CD4-positive, CD25-positive, alpha-beta regulatory T cell (primary cell): ENCODE data around the gene EXOC3. TPM values are rescaled to one million over a fixed set of nuclear protein-coding genes. Genes with fewer than 3 reads are reported as not detected.
A peak's percentile ranks its signal among the peaks of the same experiment; 100 is the strongest.

Experiments used
- ATAC-seq, 2 donors: fragments of 150-1000 bp; cut with Tn5 transposase; one replicate each; pipeline ENCODE4 v1.10.0; 2021; ENCODE audit warnings: low read depth in 2 of 2, moderate number of reproducible peaks in 2 of 2, moderate library complexity in 1 of 2
- DNase-seq, 3 donors: peaks; one replicate each; pipeline versions ENCODE4 v3.0.0 to v3.0.0-alpha.2; 2012 to 2022; ENCODE audit warnings: mixed read lengths in 1 of 3
- H3K27ac ChIP-seq: one replicate; pipeline ENCODE4 v1.7.0; 2013; ENCODE audit warnings: mild to moderate bottlenecking, low read length; ENCODE audit not compliant: insufficient read depth, poor library complexity, severe bottlenecking
- H3K27me3 ChIP-seq: one replicate; pipeline ENCODE4 v1.7.0; 2013; ENCODE audit warnings: low read length; ENCODE audit not compliant: control insufficient read depth, insufficient read depth
- H3K36me3 ChIP-seq: one replicate; pipeline ENCODE4 v1.7.0; 2013; ENCODE audit warnings: mild to moderate bottlenecking, low read length, moderate library complexity; ENCODE audit not compliant: control insufficient read depth, insufficient read depth
- H3K4me1 ChIP-seq: 2 replicates; pipeline ENCODE4 v1.7.0; 2013; ENCODE audit warnings: mild to moderate bottlenecking, low read length; ENCODE audit not compliant: insufficient read depth, control insufficient read depth, poor library complexity, severe bottlenecking
- H3K4me3 ChIP-seq: one replicate; pipeline ENCODE4 v1.7.0; 2013; ENCODE audit warnings: low read depth, mild to moderate bottlenecking, low read length, moderate library complexity
- H3K9me3 ChIP-seq, 2 experiments: 1 replicate in 1 of 2; 2 replicates in 1 of 2; pipeline ENCODE4 v1.7.0; 2013; ENCODE audit warnings: low read length in 2 of 2, mild to moderate bottlenecking in 1 of 2, moderate library complexity in 1 of 2; ENCODE audit not compliant: control insufficient read depth in 2 of 2
- H3K27ac Mint-ChIP-seq, 3 donors: one replicate each; pipeline ENCODE4 v1.8.0; 2020 to 2022; ENCODE audit warnings: mild to moderate bottlenecking in 3 of 3, mixed read lengths in 3 of 3, moderate library complexity in 2 of 3
- H3K27me3 Mint-ChIP-seq: one replicate; pipeline ENCODE4 v1.8.0; 2022; ENCODE audit warnings: mild to moderate bottlenecking, mixed read lengths
- H3K36me3 Mint-ChIP-seq: one replicate; pipeline ENCODE4 v1.8.0; 2020; ENCODE audit warnings: mixed read lengths
- H3K4me1 Mint-ChIP-seq, 4 donors: one replicate each; pipeline ENCODE4 v1.8.0; 2020 to 2022; ENCODE audit warnings: mixed read lengths in 4 of 4, mild to moderate bottlenecking in 1 of 4
- H3K4me3 Mint-ChIP-seq, 4 donors: one replicate each; pipeline ENCODE4 v1.8.0; 2020 to 2022; ENCODE audit warnings: mild to moderate bottlenecking in 4 of 4, mixed read lengths in 4 of 4, moderate library complexity in 3 of 4
- H3K9me3 Mint-ChIP-seq, 7 donors: one replicate each; pipeline ENCODE4 v1.8.0; 2020 to 2022; ENCODE audit warnings: mixed read lengths in 7 of 7, mild to moderate bottlenecking in 3 of 7, moderate library complexity in 2 of 7
- polyA plus RNA-seq, 4 donors: library from polyadenylated mRNA; unstranded; fragments of 300-500 nt; fragmentation: Illumina TruSeq; gene quantifications; one replicate each; pipeline ENCODE4 v1.2.3, GENCODE V29; 2021
- total RNA-seq: library from RNA; stranded (reverse); gene quantifications from one replicate; pipeline ENCODE4 v1.2.3, GENCODE V29; 2022

EXOC3 gene
- total and polyA plus RNA-seq, 5 donors from 2014 or later, result 23.3 to 95.4 (median 37.0) TPM

GRCh38 chr5:425714-426113 is 17.3 kb upstream of the EXOC3 start:
- no peaks in the 10 kb centered on the region for H3K9me3 ChIP-seq
- Mint-ChIP-seq H3K4me1 (no peaks in the 10 kb centered on the region), H3K9me3 (no peaks in the 10 kb centered on the region), H3K36me3 (no peaks in the 10 kb centered on the region), H3K4me3 (no peak overlapping the region), H3K27ac (no peak overlapping the region), H3K27me3 (no peaks in the 10 kb centered on the region)
- no peaks in the 10 kb centered on the region for H3K27me3 ChIP-seq
- H3K4me1 ChIP-seq, result no peaks in the 10 kb centered on the region
- H3K4me3 ChIP-seq, result no peak overlapping the region
- ATAC-seq, result no peak
- DNase-seq, result peak in 1 of 3 donors; percentile 41
- no peaks in the 10 kb centered on the region for H3K36me3 ChIP-seq
- no peak overlapping the region for H3K27ac ChIP-seq

- Histone ChIP-seq H3K27ac (no peak overlapping the region), H3K9me3 (no peaks in the 10 kb centered on the region), H3K4me3 (no peak overlapping the region), H3K27me3 (no peaks in the 10 kb centered on the region), H3K4me1 (no peaks in the 10 kb centered on the region), H3K36me3 (no peaks in the 10 kb centered on the region)
- DNase-seq (no peak), ATAC-seq (no peak)
- no peaks in the 10 kb centered on the region for H3K27me3 Mint-ChIP-seq
- no peaks in the 10 kb centered on the region for H3K36me3 Mint-ChIP-seq
- no peak overlapping the region for H3K4me3 Mint-ChIP-seq
- no peaks in the 10 kb centered on the region for H3K9me3 Mint-ChIP-seq
- no peaks in the 10 kb centered on the region for H3K4me1 Mint-ChIP-seq
- H3K27ac Mint-ChIP-seq, result no peak overlapping the region
Observed at GRCh38 chr5:426392-426976, 16.5 kb upstream of the EXOC3 start.

GRCh38 chr5:427415-428087 is 15.4 kb upstream of the EXOC3 start:
- no peaks in the 10 kb centered on the region for H3K36me3 Mint-ChIP-seq
- no peaks in the 10 kb centered on the region for H3K9me3 Mint-ChIP-seq
- H3K27me3 Mint-ChIP-seq, result no peaks in the 10 kb centered on the region
- H3K4me1 Mint-ChIP-seq, result no peaks in the 10 kb centered on the region
- Histone ChIP-seq H3K4me3 (no peak overlapping the region), H3K4me1 (no peaks in the 10 kb centered on the region), H3K9me3 (no peaks in the 10 kb centered on the region), H3K27ac (no peak overlapping the region), H3K36me3 (no peaks in the 10 kb centered on the region), H3K27me3 (no peaks in the 10 kb centered on the region)
- no peak overlapping the region for H3K4me3 Mint-ChIP-seq
- ATAC-seq (no peak), DNase-seq (no peak)
- no peak overlapping the region for H3K27ac Mint-ChIP-seq

GRCh38 chr5:428219-428618 is 14.8 kb upstream of the EXOC3 start:
- Mint-ChIP-seq H3K4me1 (no peaks in the 10 kb centered on the region), H3K4me3 (no peak overlapping the region), H3K36me3 (no peaks in the 10 kb centered on the region), H3K27me3 (no peaks in the 10 kb centered on the region), H3K9me3 (no peaks in the 10 kb centered on the region), H3K27ac (no peak overlapping the region)
- Histone ChIP-seq H3K4me3 (no peak overlapping the region), H3K36me3 (no peaks in the 10 kb centered on the region), H3K27me3 (no peaks in the 10 kb centered on the region), H3K27ac (no peak overlapping the region), H3K9me3 (no peaks in the 10 kb centered on the region), H3K4me1 (no peaks in the 10 kb centered on the region)
- ATAC-seq (no peak), DNase-seq (no peak)

GRCh38 chr5:428754-429452 is 14.1 kb upstream of the EXOC3 start:
- no peaks in the 10 kb centered on the region for H3K9me3 ChIP-seq
- Mint-ChIP-seq H3K4me1 (no peaks in the 10 kb centered on the region), H3K27me3 (no peaks in the 10 kb centered on the region), H3K9me3 (no peaks in the 10 kb centered on the region), H3K4me3 (no peak overlapping the region), H3K27ac (peak overlapping the region in 1 of 3 donors; percentile 12), H3K36me3 (no peaks in the 10 kb centered on the region)
- ATAC-seq (no peak), DNase-seq (no peak)
- H3K27me3 ChIP-seq, result no peaks in the 10 kb centered on the region
- no peaks in the 10 kb centered on the region for H3K4me1 ChIP-seq
- no peak overlapping the region for H3K27ac ChIP-seq
- no peaks in the 10 kb centered on the region for H3K36me3 ChIP-seq
- H3K4me3 ChIP-seq, result no peak overlapping the region

- Mint-ChIP-seq H3K27ac (peak overlapping the region in 1 of 3 donors; percentile 60), H3K9me3 (no peaks in the 10 kb centered on the region), H3K36me3 (no peaks in the 10 kb centered on the region), H3K4me3 (no peak overlapping the region), H3K27me3 (no peaks in the 10 kb centered on the region), H3K4me1 (no peaks in the 10 kb centered on the region)
- Histone ChIP-seq H3K27me3 (no peaks in the 10 kb centered on the region), H3K27ac (no peak overlapping the region), H3K36me3 (no peaks in the 10 kb centered on the region), H3K4me1 (no peaks in the 10 kb centered on the region), H3K4me3 (no peak overlapping the region), H3K9me3 (no peaks in the 10 kb centered on the region)
- DNase-seq (no peak), ATAC-seq (no peak)
Observed at GRCh38 chr5:429453-430188, 13.4 kb upstream of the EXOC3 start.

GRCh38 chr5:430214-430925 is 12.6 kb upstream of the EXOC3 start:
- Mint-ChIP-seq H3K36me3 (no peaks in the 10 kb centered on the region), H3K4me3 (no peak overlapping the region), H3K4me1 (no peaks in the 10 kb centered on the region), H3K27ac (peak overlapping the region in 1 of 3 donors; percentile 60), H3K27me3 (peaks cover 2% of the 10 kb centered on the region), H3K9me3 (no peaks in the 10 kb centered on the region)
- H3K4me3 ChIP-seq, result no peak overlapping the region
- H3K27me3 ChIP-seq, result no peaks in the 10 kb centered on the region
- H3K27ac ChIP-seq, result no peak overlapping the region
- H3K9me3 ChIP-seq, result no peaks in the 10 kb centered on the region
- ATAC-seq, result no peak
- DNase-seq, result no peak
- H3K36me3 ChIP-seq, result no peaks in the 10 kb centered on the region
- no peaks in the 10 kb centered on the region for H3K4me1 ChIP-seq
